ENCODE data around the gene TASOR. TPM values are rescaled to one million over a fixed set of nuclear protein-coding genes. Genes with fewer than 3 reads are reported as not detected.

The TASOR gene
- total RNA-seq, 1 experiment from 2014 or later = 37.2 TPM

DNA sequence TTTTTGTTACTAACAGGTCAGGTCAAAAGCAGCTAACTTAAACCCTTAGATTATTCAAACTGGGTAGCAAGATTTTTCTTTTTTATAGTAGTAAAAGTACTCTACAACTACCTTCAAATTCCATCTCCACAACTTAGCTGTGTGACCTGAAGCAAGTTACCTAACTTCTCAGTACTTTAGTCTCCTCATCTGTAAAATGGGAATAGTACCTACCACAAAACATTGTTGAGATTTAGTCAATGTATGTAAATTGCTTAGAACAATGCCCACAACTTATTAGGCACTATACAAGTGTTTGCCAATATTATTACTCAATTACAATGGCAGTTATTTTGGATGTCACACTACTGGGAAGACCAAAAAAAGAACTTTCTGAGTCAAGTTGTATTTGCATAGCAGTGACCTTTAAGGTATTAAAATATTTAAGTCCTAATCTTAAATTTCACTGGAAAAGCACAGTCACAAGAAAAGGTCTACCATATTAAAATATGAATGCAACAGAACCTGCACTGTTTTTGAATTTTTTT, 2.9 kb downstream of the TASOR start:
- H3K4ac ChIP-seq (ENCODE audit: low read depth, low read length) = no peak overlapping the region
- no peak overlapping the region for H4K5ac ChIP-seq (ENCODE audit: insufficient read length, low read depth, low read length)
- no peak overlapping the region for H2BK12ac ChIP-seq (ENCODE audit: insufficient read length, low read depth, low read length)
- Mint-ChIP-seq H3K9me3 (peaks cover 12% of the 10 kb centered on the region in 2 experiments), H3K4me1 (peaks cover 36 to 39% of the 10 kb centered on the region in 2 experiments), H3K36me3 (ENCODE audit: insufficient read depth in 1 of 3, low read depth in 3 of 3) (peaks cover 17 to 34% (median 34%) of the 10 kb centered on the region in 3 experiments), H3K27me3 (ENCODE audit: low read depth) (peaks cover 19% of the 10 kb centered on the region), H3K27ac (no peak overlapping the region), H3K4me3 (peak overlapping the region in 1 of 2 experiments; percentile 7; a peak in 1 of 5 replicates)
- DNase-seq = no peak
- no peak overlapping the region for H4K91ac ChIP-seq (ENCODE audit: insufficient read length, low read depth, low read length)
- no peak overlapping the region for H2BK20ac ChIP-seq (ENCODE audit: low read depth, low read length, poor library complexity, severe bottlenecking)
- H2BK15ac ChIP-seq (ENCODE audit: low read depth, low read length) = no peak overlapping the region
- no peak overlapping the region for H2AK5ac ChIP-seq (ENCODE audit: insufficient read length, low read length)
- H3K18ac ChIP-seq (ENCODE audit: insufficient read length, low read depth, low read length) = no peak overlapping the region
- TF ChIP-seq, protein P1, sequence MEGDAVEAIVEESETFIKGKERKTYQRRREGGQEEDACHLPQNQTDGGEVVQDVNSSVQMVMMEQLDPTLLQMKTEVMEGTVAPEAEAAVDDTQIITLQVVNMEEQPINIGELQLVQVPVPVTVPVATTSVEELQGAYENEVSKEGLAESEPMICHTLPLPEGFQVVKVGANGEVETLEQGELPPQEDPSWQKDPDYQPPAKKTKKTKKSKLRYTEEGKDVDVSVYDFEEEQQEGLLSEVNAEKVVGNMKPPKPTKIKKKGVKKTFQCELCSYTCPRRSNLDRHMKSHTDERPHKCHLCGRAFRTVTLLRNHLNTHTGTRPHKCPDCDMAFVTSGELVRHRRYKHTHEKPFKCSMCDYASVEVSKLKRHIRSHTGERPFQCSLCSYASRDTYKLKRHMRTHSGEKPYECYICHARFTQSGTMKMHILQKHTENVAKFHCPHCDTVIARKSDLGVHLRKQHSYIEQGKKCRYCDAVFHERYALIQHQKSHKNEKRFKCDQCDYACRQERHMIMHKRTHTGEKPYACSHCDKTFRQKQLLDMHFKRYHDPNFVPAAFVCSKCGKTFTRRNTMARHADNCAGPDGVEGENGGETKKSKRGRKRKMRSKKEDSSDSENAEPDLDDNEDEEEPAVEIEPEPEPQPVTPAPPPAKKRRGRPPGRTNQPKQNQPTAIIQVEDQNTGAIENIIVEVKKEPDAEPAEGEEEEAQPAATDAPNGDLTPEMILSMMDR (conservative IDR thresholded peaks at IDR 0.05) = no peak
- H3K9me3 ChIP-seq (ENCODE audit: control insufficient read depth, low read depth, low read length) = no peaks in the 10 kb centered on the region
- H3K14ac ChIP-seq (ENCODE audit: insufficient read depth, low read length) = no peak overlapping the region
- no peak overlapping the region for H3K4me2 ChIP-seq (ENCODE audit: insufficient read depth, insufficient read length, low read length)
- no peaks in the 10 kb centered on the region for H4K20me1 ChIP-seq (ENCODE audit: control insufficient read depth, insufficient read depth, insufficient read length)
- H4K8ac ChIP-seq (replicated peaks; ENCODE audit: insufficient read length, low read depth, low read length) = no peak overlapping the region
- no peaks in the 10 kb centered on the region; the same call in 1 of the 2 replicates for H3K79me2 ChIP-seq (ENCODE audit: insufficient read depth, low read length)
- no peak overlapping the region for H2AFZ ChIP-seq (ENCODE audit: low read length)
- H2BK5ac ChIP-seq (ENCODE audit: insufficient read length, low read length) = no peak overlapping the region
- no peak overlapping the region for H3K27ac ChIP-seq (ENCODE audit: insufficient read length, low read depth, low read length)
- no peak overlapping the region for H2BK120ac ChIP-seq (ENCODE audit: low read depth, low read length, poor library complexity, severe bottlenecking)
- no peak overlapping the region for H3K56ac ChIP-seq (ENCODE audit: insufficient read length, low read depth, low read length)
- no peak overlapping the region for H3K9ac ChIP-seq (ENCODE audit: extremely low read depth, insufficient read length, low read length)
- H3T11ph ChIP-seq (ENCODE audit: low read length) = no peak overlapping the region
- H3K23me2 ChIP-seq (ENCODE audit: insufficient read length, low read depth, low read length, poor library complexity, severe bottlenecking) = no peaks in the 10 kb centered on the region
- no peak overlapping the region for H3K23ac ChIP-seq (ENCODE audit: insufficient read length, low read depth, low read length)
- H3K4me1 ChIP-seq (ENCODE audit: insufficient read depth, low read length) = no peaks in the 10 kb centered on the region; the same call in 1 of the 2 replicates
- H3K79me1 ChIP-seq (ENCODE audit: insufficient read depth, low read depth, low read length, poor library complexity, severe bottlenecking) = no peaks in the 10 kb centered on the region
- H3K27me3 ChIP-seq (ENCODE audit: insufficient read depth, low read length) = peaks cover 5% of the 10 kb centered on the region; the same call in 1 of the 2 replicates

Data from H9 (cell line).